IPS-18a (cell line): ENCODE results near the gene RIF1.

Source experiments
- H3K27ac ChIP-seq: one replicate; pipeline ENCODE4 v1.5.1; 2013; ENCODE audit warnings: low read length
- H3K27me3 ChIP-seq: one replicate; pipeline ENCODE4 v1.6.1; 2013; ENCODE audit warnings: mild to moderate bottlenecking, low read length; ENCODE audit not compliant: control insufficient read depth, insufficient read depth
- H3K36me3 ChIP-seq: one replicate; pipeline ENCODE4 v1.6.1; 2013; ENCODE audit warnings: low read depth, low read length; ENCODE audit not compliant: control insufficient read depth
- H3K4me1 ChIP-seq: one replicate; pipeline ENCODE4 v1.6.1; 2013; ENCODE audit warnings: low read depth, low read length; ENCODE audit not compliant: control insufficient read depth
- H3K4me3 ChIP-seq: one replicate; pipeline ENCODE4 v1.5.1; 2013; ENCODE audit warnings: low read length
- H3K9ac ChIP-seq: one replicate; pipeline ENCODE4 v1.6.1; 2013; ENCODE audit warnings: mild to moderate bottlenecking, low read length, moderate library complexity
- H3K9me3 ChIP-seq: one replicate; pipeline ENCODE4 v1.6.1; 2013; ENCODE audit warnings: low read depth, low read length; ENCODE audit not compliant: control insufficient read depth

Gene RIF1

DNA sequence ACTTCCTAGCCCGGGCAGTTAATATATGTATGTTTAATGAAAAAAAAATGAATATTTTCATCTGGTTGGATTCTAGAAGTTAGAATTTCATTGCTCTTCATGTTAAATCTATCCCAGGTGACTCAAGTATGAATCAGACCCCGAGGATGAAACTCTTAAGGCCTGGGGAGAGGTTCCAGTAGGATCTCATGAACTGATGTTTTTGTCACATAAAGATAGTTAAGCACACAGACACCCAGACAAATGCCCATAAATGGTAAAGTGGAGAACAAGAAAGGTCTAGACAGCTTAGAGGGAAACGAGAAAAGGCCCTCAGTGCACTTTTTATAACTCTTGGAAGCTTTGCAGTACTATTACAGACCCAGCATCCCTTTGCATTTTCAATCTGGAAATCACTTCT lies 114.1 kb downstream of the RIF1 start:
- Histone ChIP-seq H3K4me3 (no peak overlapping the region), H3K9ac (no peak overlapping the region), H3K4me1 (peaks cover 8% of the 10 kb centered on the region), H3K27ac (no peak overlapping the region), H3K27me3 (no peaks in the 10 kb centered on the region), H3K36me3 (no peaks in the 10 kb centered on the region), H3K9me3 (no peaks in the 10 kb centered on the region)

DNA sequence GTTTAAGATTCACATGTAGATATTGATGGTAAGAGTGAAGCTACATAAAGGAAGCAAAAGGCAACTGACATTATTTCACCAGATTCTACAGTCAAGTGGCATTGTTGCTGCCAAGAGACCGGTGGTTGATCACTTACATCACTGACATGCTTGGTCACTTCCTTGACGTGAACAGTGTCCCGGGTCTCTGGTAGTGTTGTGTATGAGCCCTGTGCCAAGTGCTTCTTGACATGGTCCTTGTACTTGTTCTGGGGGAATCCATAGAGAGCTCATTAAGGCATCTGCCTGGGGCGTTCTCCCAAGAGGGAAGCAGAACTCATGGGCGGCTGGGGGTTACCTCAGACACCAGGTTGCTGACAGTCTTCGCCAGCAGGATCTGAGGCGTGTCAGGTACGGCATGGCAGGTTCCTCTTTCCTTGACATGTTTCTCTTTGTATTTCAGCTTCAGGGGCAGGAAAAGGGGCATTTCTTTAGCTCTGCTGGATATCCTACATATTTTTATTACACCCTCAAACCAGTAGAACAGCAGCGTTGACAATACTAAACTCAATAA lies 116.2 kb downstream of the RIF1 start:
- no peak overlapping the region for H3K4me3 ChIP-seq
- H3K36me3 ChIP-seq: no peaks in the 10 kb centered on the region
- H3K4me1 ChIP-seq: peaks cover 8% of the 10 kb centered on the region
- H3K9me3 ChIP-seq: no peaks in the 10 kb centered on the region
- H3K27me3 ChIP-seq: no peaks in the 10 kb centered on the region
- no peak overlapping the region for H3K27ac ChIP-seq
- no peak overlapping the region for H3K9ac ChIP-seq

DNA sequence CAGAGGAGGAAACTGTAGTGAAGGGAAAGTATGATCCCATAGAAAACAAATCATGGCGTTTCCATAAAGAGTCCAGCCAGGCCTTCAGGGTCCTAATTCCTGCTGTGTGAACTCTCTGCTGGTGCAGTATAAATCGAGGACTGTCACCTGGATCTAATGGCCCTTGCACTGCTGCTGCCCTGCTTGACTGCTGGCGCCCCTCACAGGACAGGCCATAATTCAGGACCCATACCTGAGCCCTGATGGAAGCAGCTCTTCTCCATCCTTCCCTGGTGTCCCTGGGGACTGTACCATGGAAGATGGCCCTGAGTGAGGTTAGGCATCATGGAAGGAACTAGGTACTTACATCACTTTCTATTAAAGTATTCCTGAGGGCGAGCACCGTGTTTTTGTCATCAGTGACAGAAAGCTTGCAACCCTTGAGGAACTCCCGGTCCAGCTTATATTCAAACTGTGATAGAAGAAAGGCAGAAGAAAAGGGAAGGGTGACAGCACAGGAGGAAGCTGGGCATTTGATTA lies 116.9 kb downstream of the RIF1 start:
- Histone ChIP-seq H3K27me3 (no peaks in the 10 kb centered on the region), H3K27ac (no peak overlapping the region), H3K9me3 (no peaks in the 10 kb centered on the region), H3K4me1 (peaks cover 2% of the 10 kb centered on the region), H3K36me3 (no peaks in the 10 kb centered on the region), H3K9ac (no peak overlapping the region), H3K4me3 (no peak overlapping the region)
